Stimulated activated naive CD8-positive, alpha-beta T cell treated with anti-CD3 and anti-CD28 coated beads, Interleukin-15, amount 100 ng/mL, for 72 hours (primary cell): ENCODE results near the gene PLCG2.
"Not testable (repeated sequence)": the region's sequence is repeated elsewhere in the genome, so short reads cannot be mapped to it uniquely, and the experiment has no call there.

Source experiments
- ATAC-seq: fragments of 150-1000 bp; cut with Tn5 transposase; 2 replicates; pipeline ENCODE4 v1.10.0; 2021; ENCODE audit warnings: mild to moderate bottlenecking, moderate library complexity
- DNase-seq, 2 donors: peaks; one replicate each; pipeline ENCODE4 v3.0.0; 2021 to 2022
- H3K27ac Mint-ChIP-seq, 2 donors: one replicate each; pipeline ENCODE4 v1.8.0; 2022; ENCODE audit warnings: mild to moderate bottlenecking in 2 of 2, mixed read lengths in 2 of 2, moderate library complexity in 2 of 2
- H3K27me3 Mint-ChIP-seq: one replicate; pipeline ENCODE4 v1.8.0; 2022; ENCODE audit warnings: mixed read lengths
- H3K4me1 Mint-ChIP-seq: one replicate; pipeline ENCODE4 v1.8.0; 2022; ENCODE audit warnings: mild to moderate bottlenecking, mixed read lengths
- H3K4me3 Mint-ChIP-seq, 2 donors: one replicate each; pipeline ENCODE4 v1.8.0; 2022; ENCODE audit warnings: mild to moderate bottlenecking in 2 of 2, mixed read lengths in 2 of 2, moderate library complexity in 1 of 2
- H3K9me3 Mint-ChIP-seq, 2 donors: one replicate each; pipeline ENCODE4 v1.8.0; 2022; ENCODE audit warnings: mixed read lengths in 2 of 2

The PLCG2 gene

DNA sequence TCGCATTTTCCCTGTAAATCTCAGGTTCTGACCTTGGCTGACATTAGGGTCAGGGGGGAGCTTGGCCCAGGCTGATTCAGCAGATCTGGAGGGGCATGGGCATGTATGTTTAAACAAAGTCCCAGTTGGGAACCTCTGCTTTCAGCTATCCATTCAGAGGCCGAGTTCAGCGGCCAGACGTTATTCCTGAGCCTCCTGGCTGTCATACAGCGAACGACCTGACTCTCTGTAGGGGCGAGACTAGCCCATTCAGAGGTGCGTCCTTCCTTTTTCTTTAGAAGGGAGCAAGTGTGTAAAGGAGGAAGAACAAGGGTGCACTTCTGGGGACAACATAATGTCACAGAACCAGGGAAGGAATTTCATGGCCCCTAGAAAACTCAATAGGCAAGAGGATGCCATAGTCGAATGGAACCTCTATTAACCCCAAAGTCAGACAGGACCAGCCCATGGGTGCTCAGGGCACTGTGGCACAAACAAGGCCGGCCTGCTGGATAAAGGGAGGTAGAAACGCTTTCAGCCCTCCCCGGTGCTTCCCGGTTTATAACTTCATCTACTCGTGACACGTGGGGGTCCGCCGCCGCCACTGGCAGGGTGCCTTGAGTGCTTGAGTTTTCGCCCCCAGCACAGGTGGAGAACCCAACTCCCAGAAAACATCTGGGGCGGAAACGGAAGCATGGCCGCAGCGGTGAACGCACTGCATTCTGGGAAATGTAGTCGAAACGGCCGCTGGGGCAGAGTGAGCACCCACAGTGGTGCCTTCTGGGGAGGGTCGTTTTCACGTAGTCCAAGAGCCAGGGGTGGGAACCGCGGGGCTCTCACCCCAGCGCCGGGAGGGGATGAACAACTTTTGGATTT, 33.2 kb upstream of the PLCG2 start:
- Mint-ChIP-seq H3K4me1 (peaks cover 29% of the 10 kb centered on the region), H3K27me3 (no peaks in the 10 kb centered on the region), H3K27ac (peak overlapping the region; percentile 47 to 80), H3K9me3 (peaks cover 0 to 6% of the 10 kb centered on the region in 2 donors), H3K4me3 (peak overlapping the region; percentile 76 to 89)
- DNase-seq (peak; percentile 64 to 75), ATAC-seq (peak; percentile 86)

DNA sequence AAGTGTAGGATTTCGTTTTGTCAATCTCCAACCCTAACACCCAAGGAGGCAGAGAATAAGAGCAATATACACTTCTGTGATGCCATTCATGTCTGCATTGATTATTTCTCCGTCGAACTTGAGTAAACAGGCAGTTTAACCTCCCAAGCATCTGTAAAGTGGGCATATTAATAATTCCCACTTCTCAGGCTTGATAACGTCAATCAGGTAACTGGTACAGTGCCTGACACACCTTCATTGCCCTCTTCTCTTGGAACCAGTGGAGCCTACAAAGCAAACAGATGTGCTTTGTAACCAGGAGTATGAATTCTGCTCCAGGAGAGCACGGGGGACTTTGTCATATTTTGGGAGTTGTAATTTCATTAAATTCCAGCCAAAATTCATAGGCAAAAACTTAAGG, 32.5 kb upstream of the PLCG2 start:
- Mint-ChIP-seq H3K4me3 (peak overlapping the region; percentile 76 to 89), H3K4me1 (peaks cover 26% of the 10 kb centered on the region), H3K27ac (no peak overlapping the region), H3K27me3 (no peaks in the 10 kb centered on the region), H3K9me3 (peaks cover 0 to 6% of the 10 kb centered on the region in 2 donors)
- DNase-seq (no peak), ATAC-seq (no peak)

DNA sequence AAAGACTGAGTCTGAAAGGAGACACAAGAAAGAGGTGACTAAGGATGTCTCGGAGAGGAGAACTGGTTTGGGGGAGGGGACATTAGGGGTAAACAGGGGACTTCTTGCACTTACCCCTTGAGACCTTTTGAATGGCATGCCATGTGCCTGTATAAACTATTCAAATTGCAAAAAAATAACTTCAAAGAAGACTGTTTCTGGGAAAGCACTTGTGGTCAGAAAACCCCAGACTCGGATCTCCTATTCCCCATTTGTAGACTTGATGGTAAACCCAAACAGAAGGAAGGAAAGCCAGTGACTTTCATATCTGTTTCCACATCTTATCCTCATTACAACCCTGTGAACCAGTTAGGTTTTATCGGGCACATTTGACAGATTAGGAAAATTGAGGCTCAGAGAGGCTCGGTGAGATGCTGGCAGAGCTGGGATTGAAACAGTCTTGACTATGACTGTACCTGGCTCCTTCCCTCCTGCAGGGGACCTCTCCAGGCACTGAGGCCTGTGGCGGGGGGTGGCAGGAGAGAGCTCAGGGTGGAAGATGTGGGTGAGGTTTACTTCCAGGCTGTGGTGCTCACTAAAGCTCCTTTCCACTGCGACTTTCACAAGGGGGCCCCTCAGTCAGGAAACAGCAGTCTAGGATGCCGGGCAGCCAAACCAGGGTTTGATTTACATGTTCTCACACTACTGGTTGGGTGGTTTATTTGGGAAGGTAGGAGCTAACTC, 30.5 kb upstream of the PLCG2 start:
- ATAC-seq (peak; percentile 71), DNase-seq (peak in 1 of 2 donors; percentile 22)
- H3K27me3 Mint-ChIP-seq, result peaks cover 7% of the 10 kb centered on the region
- H3K4me3 Mint-ChIP-seq, result peak overlapping the region; percentile 55 to 57
- H3K27ac Mint-ChIP-seq, result no peak overlapping the region
- H3K4me1 Mint-ChIP-seq, result peaks cover 32% of the 10 kb centered on the region
- peaks cover 0 to 6% of the 10 kb centered on the region in 2 donors for H3K9me3 Mint-ChIP-seq

DNA sequence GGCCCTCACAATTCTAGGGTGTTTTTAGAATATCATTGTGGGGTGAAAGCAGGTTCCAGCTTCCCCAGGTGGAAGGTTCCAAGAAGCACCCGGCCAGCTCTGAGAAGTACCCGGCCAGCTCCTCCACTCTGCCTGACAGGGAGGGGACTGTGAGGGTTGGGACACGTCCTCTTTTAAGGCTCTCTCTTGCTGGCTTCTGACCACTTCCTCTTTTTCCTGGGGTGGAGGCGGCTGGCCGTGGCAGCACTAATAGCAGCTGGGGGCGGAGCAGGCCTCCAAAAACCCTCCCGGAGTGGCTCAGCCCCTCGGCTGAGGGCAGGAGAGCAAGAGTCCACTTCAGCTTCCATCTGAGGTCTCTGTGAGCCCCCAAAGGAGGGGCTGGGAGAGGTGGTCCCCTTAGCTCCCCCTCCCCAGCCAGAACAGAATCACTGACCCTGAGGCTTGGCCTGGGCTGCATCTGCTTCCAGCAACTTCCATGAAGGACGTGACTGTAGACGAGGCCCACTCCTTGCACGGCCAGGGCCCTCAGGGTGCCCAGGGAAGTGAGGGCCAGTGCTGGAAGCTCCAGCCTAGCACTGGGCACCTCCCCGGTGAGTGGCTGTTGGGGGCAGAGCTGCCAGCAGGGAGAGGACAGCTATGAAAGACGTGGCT, 26.7 kb upstream of the PLCG2 start:
- H3K4me3 Mint-ChIP-seq, result no peak overlapping the region
- H3K27ac Mint-ChIP-seq, result no peak overlapping the region
- ATAC-seq, result no peak
- DNase-seq, result no peak
- H3K9me3 Mint-ChIP-seq, result no peaks in the 10 kb centered on the region
- H3K27me3 Mint-ChIP-seq, result peaks cover 27% of the 10 kb centered on the region
- peaks cover 32% of the 10 kb centered on the region for H3K4me1 Mint-ChIP-seq

DNA sequence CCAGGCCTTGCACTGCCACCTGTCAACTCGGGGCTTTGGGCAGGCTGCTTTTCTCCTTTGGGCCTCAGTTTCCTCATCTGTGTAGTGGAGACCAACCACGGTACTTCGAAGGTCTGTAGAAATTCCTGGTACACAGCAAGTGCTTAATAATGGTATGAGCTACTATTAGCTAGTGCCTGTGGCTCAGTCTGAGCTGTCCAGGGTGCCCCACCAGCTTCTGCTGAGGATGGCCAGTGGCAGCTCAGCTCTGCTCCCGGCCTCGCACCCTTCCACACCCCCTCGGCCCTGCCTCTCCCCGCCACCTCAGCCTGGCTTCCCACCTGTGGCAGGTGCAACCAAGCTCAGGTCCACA, 26.2 kb upstream of the PLCG2 start:
- Mint-ChIP-seq H3K27me3 (peaks cover 27% of the 10 kb centered on the region), H3K4me3 (no peak overlapping the region), H3K9me3 (no peaks in the 10 kb centered on the region), H3K27ac (peak overlapping the region in 1 of 2 donors; percentile 48), H3K4me1 (peaks cover 38% of the 10 kb centered on the region)
- ATAC-seq, result no peak
- DNase-seq, result no peak

DNA sequence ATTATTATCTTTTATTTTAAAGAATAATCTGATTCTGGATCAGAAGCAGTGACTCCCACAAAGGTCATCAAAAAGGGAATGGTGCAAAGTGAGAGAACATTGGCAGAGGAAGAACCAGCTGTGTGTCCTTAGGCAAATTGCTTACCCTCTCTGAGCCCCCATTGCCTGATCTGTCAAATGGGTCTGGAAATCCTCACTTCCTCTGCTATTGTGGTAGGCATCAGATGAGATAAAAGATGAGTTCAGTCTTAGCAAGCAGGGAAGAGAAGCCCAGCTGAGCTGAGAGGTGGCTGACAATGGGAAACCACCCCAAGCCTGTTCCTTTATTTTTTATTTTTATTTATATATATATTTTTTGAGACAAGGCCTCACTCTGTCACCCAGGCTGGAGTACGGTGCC, 24.2 kb upstream of the PLCG2 start:
- ATAC-seq (no peak), DNase-seq (no peak)
- Mint-ChIP-seq H3K27ac (no peak overlapping the region), H3K27me3 (peaks cover 27% of the 10 kb centered on the region), H3K4me1 (peaks cover 29% of the 10 kb centered on the region), H3K9me3 (no peaks in the 10 kb centered on the region), H3K4me3 (no peak overlapping the region)

DNA sequence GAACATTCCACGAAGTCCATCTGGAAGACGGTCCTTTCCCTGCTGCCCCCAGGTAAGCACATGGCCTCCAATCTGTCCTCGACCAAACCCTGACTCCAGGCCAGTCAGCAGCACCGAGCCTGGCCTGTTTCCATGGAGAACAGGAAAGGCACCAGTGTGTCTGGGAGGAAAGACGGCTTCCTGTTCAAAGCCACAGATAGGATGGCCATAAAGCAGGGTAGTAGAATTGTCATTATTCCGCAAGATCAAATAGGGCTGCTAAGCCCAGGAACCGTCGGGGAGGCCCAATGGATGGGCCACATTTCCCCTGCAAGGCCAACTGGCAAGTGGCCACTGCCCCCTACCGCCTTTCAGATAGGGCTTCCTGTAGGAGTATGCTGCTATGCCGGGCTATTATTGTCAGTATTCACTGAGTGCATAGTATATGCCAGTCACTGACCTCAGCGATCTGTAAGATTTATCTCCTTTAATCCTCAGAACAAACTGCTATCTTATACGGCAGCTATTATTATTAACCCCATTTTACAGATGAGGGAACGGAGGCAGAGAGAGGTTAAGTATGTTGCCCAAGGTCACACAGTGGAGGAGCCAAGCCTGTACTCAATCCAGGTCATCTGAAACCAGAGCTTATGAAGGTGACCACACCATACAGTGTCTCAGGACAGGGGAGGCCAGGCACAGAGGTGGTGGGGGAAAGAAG, 23.0 kb upstream of the PLCG2 start:
- no peaks in the 10 kb centered on the region for H3K9me3 Mint-ChIP-seq
- peaks cover 29% of the 10 kb centered on the region for H3K4me1 Mint-ChIP-seq
- no peak overlapping the region for H3K27ac Mint-ChIP-seq
- H3K4me3 Mint-ChIP-seq, result no peak overlapping the region
- no peak for DNase-seq
- no peak for ATAC-seq
- peaks cover 27% of the 10 kb centered on the region for H3K27me3 Mint-ChIP-seq

DNA sequence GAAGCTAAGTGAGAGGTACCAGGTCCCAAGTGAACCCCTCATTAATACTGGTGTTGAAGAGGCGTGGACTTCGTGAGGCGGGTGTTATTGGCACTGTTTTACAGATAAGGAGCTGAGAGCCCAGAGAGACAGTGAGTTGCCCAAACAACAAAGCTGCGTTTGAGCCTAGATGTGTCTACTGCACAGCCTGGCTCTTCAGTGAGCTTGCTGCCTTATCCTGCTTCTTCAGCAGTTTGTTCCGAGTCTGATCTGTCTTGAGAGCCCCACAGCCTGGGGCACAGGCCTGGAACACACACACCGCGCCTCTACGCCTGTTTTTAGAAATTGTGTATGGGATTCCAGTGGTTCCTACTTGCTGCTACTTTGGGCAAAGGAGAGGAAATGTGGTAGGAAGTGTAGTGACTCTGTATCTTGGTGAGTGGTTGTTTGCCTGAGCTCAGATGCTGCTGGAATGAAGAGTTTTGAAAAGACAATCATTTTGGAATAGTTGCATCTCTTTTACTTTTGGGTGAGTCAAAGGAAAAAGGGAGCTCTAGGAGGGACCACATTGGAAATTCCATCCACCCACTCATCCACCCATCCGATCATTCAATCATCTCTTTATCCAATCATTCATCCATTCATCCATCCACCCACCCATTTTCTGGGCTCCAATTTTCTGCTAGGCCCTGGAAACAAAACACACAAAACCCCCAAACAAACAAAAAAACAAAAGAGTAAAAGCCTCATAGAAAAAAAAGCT, 22.3 kb upstream of the PLCG2 start:
- H3K27ac Mint-ChIP-seq, result no peak overlapping the region

DNA sequence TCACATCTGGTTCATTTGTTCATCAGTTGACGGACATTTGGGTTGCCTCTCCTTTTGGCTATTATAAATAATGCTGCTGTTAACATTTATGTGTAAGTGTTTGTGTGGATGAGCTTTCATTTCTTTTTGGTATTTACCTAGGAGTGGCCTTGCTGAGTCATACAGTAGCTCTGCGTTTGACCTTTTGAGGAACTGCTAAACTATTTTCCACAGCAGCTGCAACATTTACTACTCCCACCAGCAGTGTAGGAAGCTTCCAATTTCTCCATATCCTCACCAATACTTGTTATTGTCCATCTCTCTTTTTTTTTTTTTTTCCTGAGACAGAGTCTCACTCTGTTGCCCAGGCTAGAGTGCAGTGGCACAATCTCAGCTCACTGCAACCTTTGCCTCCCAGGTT, 20.7 kb upstream of the PLCG2 start:
- DNase-seq, result no peak
- peaks cover 23% of the 10 kb centered on the region for H3K27me3 Mint-ChIP-seq

More for the DNA sequence above, 22.3 kb upstream of the PLCG2 start:
- Mint-ChIP-seq H3K4me3 (no peak overlapping the region), H3K4me1 (peaks cover 29% of the 10 kb centered on the region), H3K27me3 (peaks cover 27% of the 10 kb centered on the region), H3K9me3 (no peaks in the 10 kb centered on the region)
- ATAC-seq (no peak), DNase-seq (no peak)

DNA sequence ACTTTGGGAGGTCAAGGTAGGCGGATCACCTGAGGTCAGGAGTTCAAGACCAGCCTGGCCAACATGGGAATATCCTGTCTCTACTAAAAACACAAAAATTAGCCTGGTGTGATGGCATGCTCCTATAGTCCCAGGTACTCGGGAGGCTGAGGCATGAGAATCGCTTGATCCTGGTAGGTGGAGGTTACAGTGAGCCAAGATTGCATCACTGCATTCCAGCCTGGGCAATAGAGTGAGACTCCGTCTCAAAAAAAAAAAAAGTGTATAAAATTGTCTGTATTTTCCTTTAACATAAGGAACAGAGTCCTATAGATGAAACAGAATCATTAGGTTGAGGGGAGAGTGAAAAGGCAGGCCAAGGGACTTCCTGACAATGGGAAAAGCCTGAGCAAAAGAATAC, 16.8 kb upstream of the PLCG2 start:
- H3K4me1 Mint-ChIP-seq, result peaks cover 12% of the 10 kb centered on the region
- H3K27ac Mint-ChIP-seq, H3K27me3 Mint-ChIP-seq, ATAC-seq, H3K4me3 Mint-ChIP-seq, DNase-seq, H3K9me3 Mint-ChIP-seq: not testable (repeated sequence)

More for the DNA sequence above, 20.7 kb upstream of the PLCG2 start:
- H3K27ac Mint-ChIP-seq, result no peak overlapping the region
- no peak overlapping the region for H3K4me3 Mint-ChIP-seq
- peaks cover 24% of the 10 kb centered on the region for H3K4me1 Mint-ChIP-seq
- no peaks in the 10 kb centered on the region for H3K9me3 Mint-ChIP-seq
- no peak for ATAC-seq

DNA sequence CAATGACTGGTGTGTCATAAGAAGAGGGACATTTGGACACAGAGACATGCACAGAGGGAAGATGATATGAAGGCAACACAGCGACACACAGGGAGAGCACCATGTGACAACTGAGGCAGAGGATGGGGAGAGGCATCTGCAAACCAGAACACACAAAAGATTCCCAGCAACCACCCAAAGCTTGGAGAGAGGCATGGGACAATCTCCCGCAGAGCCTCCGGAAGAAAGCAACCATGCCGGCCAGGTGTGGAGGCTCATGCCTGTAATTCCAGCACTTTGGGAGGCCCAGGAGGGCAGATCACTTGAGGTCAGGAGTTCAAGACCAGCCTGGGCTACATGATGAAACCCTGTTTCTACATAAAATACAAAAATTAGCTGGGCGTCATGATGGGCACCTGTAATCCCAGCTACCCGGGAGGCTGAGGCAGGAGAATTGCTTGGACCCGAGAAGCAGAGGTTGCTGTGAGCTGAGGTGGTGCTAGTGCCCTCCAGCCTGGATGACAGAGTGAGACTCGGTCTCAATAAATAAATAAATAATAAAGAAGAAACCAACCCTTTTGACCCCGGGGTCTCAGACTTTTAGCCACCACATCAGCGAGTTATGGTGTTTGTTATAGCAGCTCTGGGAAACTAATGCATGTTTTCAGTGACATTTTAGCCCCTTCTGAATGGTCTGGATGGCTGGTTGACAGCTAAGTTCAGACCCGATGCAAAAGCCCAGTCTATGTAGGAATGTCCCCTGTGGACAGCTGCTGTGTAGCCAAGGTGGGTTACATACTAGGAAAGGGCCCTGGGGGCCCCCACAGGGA, 13.8 kb upstream of the PLCG2 start:
- no peak for DNase-seq
- no peak for ATAC-seq
- Mint-ChIP-seq H3K27me3 (no peaks in the 10 kb centered on the region), H3K9me3 (no peaks in the 10 kb centered on the region), H3K4me1 (no peaks in the 10 kb centered on the region), H3K27ac (no peak overlapping the region), H3K4me3 (no peak overlapping the region)

DNA sequence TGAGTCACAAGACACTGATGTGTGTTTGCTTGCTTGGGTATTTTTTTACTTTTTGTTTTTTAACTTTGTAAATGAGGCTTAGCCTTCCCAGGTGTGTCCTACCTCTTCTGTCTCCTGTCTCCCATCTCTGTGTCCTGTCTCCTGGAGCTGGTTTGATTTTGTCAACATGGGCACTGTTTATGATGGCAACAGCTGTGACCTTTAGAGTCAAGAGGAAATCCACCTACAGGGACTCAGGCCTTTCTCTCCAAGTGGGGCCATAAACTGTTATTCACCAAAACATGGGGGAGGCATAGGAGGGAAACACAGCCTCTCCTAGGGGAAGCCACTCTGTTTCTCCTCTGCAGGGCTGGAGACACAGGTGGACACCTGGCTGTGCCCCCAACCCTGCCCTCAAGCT, 13.1 kb upstream of the PLCG2 start:
- DNase-seq, result no peak
- H3K27me3 Mint-ChIP-seq, result no peaks in the 10 kb centered on the region
- no peak overlapping the region for H3K4me3 Mint-ChIP-seq
- no peak for ATAC-seq
- peak overlapping the region in 1 of 2 donors; percentile 12 for H3K27ac Mint-ChIP-seq
- no peaks in the 10 kb centered on the region for H3K4me1 Mint-ChIP-seq
- H3K9me3 Mint-ChIP-seq, result no peaks in the 10 kb centered on the region

DNA sequence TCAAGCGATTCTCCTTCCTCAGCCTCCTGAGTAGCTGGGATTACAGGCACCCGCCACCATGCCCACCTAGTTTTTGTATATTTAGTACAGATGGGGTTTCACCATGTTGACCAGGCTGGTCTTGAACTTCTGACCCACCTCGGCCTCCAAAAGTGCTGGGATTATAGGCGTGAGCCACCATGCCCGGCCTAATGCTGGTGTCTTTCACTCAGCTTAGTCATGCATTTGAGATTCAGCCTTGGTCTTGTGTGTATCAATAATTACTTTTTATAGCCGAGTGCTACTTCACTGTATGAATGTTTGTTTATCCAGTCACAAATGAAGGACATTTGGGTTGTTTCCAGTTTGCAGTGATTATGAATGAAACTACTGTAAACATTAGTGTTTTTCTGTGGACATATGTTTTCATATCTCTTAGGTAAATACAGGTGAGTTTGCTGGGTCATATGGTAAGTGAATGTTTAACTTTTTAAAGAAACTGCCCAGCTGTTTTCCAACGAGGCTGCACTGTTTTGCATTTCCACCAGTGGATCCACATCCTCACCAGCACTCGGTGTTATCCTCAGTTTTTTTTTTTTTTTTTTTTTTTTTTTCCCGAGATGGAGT, 11.0 kb upstream of the PLCG2 start:
- DNase-seq (no peak), ATAC-seq (no peak)
- Mint-ChIP-seq H3K4me1 (no peaks in the 10 kb centered on the region), H3K4me3 (no peak overlapping the region), H3K27me3 (no peaks in the 10 kb centered on the region), H3K27ac (no peak overlapping the region), H3K9me3 (no peaks in the 10 kb centered on the region)

DNA sequence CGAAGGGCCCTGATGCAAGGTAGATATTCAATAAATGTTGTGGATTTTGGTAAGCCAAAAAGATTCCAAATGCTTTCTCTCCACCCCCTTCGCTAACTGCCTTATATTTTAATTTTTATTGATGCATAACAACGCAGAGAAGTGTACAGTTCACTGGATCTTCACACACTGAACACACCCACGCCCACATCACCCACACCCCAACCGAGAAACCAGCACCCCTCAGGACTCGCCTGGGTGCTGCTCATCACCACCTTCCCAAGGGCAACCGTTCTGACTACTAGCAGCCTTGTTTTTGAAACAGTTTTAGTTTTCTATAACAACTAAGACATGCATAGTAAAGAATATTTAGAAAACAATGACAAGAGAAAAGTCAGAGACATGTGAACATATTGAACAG, 9.1 kb upstream of the PLCG2 start:
- Mint-ChIP-seq H3K27me3 (peaks cover 3% of the 10 kb centered on the region), H3K27ac (no peak overlapping the region), H3K9me3 (no peaks in the 10 kb centered on the region), H3K4me3 (no peak overlapping the region), H3K4me1 (no peaks in the 10 kb centered on the region)
- DNase-seq, result no peak
- ATAC-seq, result no peak
